ENCODE results near the gene GORASP1. TPM values are rescaled to one million over a fixed set of nuclear protein-coding genes. Genes with fewer than 3 reads are reported as not detected.
A peak's percentile ranks its signal among the peaks of the same experiment; 100 is the strongest.

Gene GORASP1
- polyA plus RNA-seq, 3 donors: 23.2 to 105 (median 31.2) TPM

GRCh38 chr3:39067286-39067685 lies 40.1 kb downstream of the GORASP1 start:
- Histone ChIP-seq H3K4me1 (ENCODE audit: control insufficient read depth in 1 of 2, insufficient read depth in 2 of 2, low read length in 2 of 2) (no peaks in the 10 kb centered on the region), H3K27ac (ENCODE audit: low read depth in 1 of 2, low read length in 2 of 2) (no peak overlapping the region), H3K36me3 (replicated peaks in 1 of 2; ENCODE audit: control insufficient read depth in 1 of 2, insufficient read depth in 2 of 2, low read length in 2 of 2) (peaks cover 62 to 75% of the 10 kb centered on the region in 2 donors), H3K9me3 (replicated peaks in 1 of 2; ENCODE audit: control insufficient read depth in 1 of 2, insufficient read depth in 1 of 2, low read length in 2 of 2) (no peaks in the 10 kb centered on the region), H3K4me2 (replicated peaks; ENCODE audit: extremely low read depth, low read length, poor library complexity, severe bottlenecking) (no peak overlapping the region), H2AFZ (ENCODE audit: insufficient read depth, low read depth, low read length, poor library complexity, severe bottlenecking) (no peak overlapping the region), H4K20me1 (ENCODE audit: insufficient read depth, low read length) (peaks cover 15% of the 10 kb centered on the region), H3K9ac (ENCODE audit: insufficient read depth, low read length, poor library complexity, severe bottlenecking) (no peak overlapping the region), H3K27me3 (ENCODE audit: control insufficient read depth in 2 of 2, insufficient read depth in 2 of 2, low read length in 2 of 2) (no peaks in the 10 kb centered on the region), H3K79me2 (ENCODE audit: insufficient read depth, low read length) (peaks cover 5% of the 10 kb centered on the region), H3K4me3 (replicated peaks in 1 of 3; ENCODE audit: low read depth in 2 of 3, low read length in 3 of 3) (no peak overlapping the region)
- H3K27ac Mint-ChIP-seq: no peak overlapping the region
- intact Hi-C loops (cut with micrococcal nuclease): no loop called here
- H3K4me1 Mint-ChIP-seq: peaks cover 4% of the 10 kb centered on the region
- 93% methylated on average over 1 of the region's 1 CpG for WGBS (ENCODE audit: insufficient coverage)
- TF ChIP-seq CTCF (IDR thresholded peaks at IDR 0.05): no peak
- H3K9me3 Mint-ChIP-seq: no peaks in the 10 kb centered on the region
- H3K4me3 Mint-ChIP-seq: no peak overlapping the region
- H3K27me3 Mint-ChIP-seq (ENCODE audit: low read depth in 3 of 3): peaks cover 0 to under 1% (median 0%) of the 10 kb centered on the region in 3 donors
- peaks cover 53 to 57% of the 10 kb centered on the region in 2 donors for H3K36me3 Mint-ChIP-seq
- DNase-seq: no peak

GRCh38 chr3:39065197-39065596 lies 42.2 kb downstream of the GORASP1 start:
- intact Hi-C loops (cut with micrococcal nuclease): no loop called here
- Mint-ChIP-seq H3K4me1 (peaks cover 4% of the 10 kb centered on the region), H3K4me3 (no peak overlapping the region), H3K9me3 (peaks cover 0 to 3% (median 0%) of the 10 kb centered on the region in 7 donors), H3K27me3 (ENCODE audit: low read depth in 3 of 3) (no peaks in the 10 kb centered on the region), H3K36me3 (peaks cover 38 to 40% of the 10 kb centered on the region in 2 donors), H3K27ac (peak overlapping the region in 1 of 7 donors; percentile 62)
- Histone ChIP-seq H3K9me3 (replicated peaks in 1 of 2; ENCODE audit: control insufficient read depth in 1 of 2, insufficient read depth in 1 of 2, low read length in 2 of 2) (no peaks in the 10 kb centered on the region), H2AFZ (ENCODE audit: insufficient read depth, low read depth, low read length, poor library complexity, severe bottlenecking) (no peak overlapping the region), H3K27me3 (ENCODE audit: control insufficient read depth in 2 of 2, insufficient read depth in 2 of 2, low read length in 2 of 2) (no peaks in the 10 kb centered on the region), H3K36me3 (replicated peaks in 1 of 2; ENCODE audit: control insufficient read depth in 1 of 2, insufficient read depth in 2 of 2, low read length in 2 of 2) (peaks cover 47 to 56% of the 10 kb centered on the region in 2 donors), H3K9ac (ENCODE audit: insufficient read depth, low read length, poor library complexity, severe bottlenecking) (no peak overlapping the region), H3K79me2 (ENCODE audit: insufficient read depth, low read length) (peaks cover 13% of the 10 kb centered on the region), H3K4me2 (replicated peaks; ENCODE audit: extremely low read depth, low read length, poor library complexity, severe bottlenecking) (no peak overlapping the region), H3K27ac (ENCODE audit: low read depth in 1 of 2, low read length in 2 of 2) (peak overlapping the region in 1 of 2 donors; percentile 42), H4K20me1 (ENCODE audit: insufficient read depth, low read length) (peaks cover 25% of the 10 kb centered on the region), H3K4me1 (ENCODE audit: control insufficient read depth in 1 of 2, insufficient read depth in 2 of 2, low read length in 2 of 2) (no peaks in the 10 kb centered on the region), H3K4me3 (replicated peaks in 1 of 3; ENCODE audit: low read depth in 2 of 3, low read length in 3 of 3) (no peak overlapping the region)
- peak; percentile 58 for TF ChIP-seq CTCF (IDR thresholded peaks at IDR 0.05)
- 0% methylated on average over 1 of the region's 1 CpG for WGBS (ENCODE audit: insufficient coverage)
- peak; percentile 33 to 55 (median 46) for DNase-seq

Data from CD14-positive monocyte (primary cell).